EL (cell line): ENCODE results near the gene FLRT1.

Experiments used
- DNase-seq: peaks from one replicate; pipeline ENCODE4 v3.0.0-alpha.2; 2016

Gene FLRT1

DNA sequence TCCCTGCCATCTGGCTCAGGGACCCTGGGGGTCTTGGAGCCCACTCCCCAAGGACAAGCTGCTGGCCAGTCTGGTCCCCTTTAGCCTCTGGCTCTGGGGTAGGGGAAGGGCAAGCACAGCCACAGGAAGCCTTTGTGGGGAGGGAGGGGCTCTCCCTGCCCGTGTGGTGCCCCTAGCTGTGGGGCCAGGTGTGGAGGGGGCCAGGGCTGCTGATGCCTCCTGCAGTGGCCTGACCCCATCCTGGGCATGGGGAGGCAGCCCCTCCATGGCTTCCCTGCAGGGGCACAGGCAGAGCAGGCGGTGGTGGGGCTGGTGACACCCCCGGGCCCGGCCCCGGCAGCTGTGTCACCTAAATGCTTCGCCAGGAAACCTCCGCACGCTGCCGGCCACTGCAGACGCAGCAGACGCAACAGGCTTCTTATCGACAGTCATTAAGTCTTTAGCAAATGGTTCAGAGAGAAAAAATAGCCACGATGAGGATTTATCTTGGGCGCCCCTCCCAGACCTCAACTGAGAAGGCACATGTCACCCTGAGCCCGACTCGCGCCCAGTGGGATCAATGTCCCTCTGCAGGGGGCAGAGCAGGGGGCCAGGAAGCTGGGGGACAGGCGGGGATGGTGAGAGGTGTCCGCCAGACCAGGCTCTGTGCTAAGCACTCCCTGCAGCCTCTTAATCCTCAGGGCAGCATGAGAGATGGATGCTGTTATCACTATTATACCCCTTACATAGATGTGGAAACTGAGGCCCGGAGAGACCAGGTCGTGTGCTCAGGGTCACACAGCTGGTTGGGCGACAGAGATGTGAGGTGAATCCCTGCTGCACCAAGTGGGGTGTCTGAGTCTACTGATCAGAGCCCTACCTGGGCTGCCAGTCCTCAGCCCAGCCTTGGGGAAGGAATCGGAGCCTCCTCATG, 33.9 kb downstream of the FLRT1 start:
- DNase-seq = no peak

DNA sequence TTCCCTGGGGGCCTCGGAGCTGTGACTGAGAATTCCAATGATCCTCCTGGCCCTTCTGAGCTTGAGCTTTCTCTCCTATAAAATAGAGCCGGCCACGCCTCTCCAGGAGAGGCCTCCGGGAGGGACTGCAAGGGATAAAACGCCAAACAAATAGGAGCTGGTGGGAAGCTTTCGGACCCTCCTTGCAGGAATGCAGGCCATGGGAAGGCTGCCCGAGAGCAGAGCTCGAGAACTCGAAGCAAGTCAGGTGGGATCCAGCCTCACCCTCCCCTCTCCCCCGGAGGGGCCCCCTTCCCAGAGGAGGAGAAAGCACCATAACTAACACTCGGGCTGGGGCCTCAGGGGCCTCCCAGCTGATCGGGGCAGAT, 34.6 kb downstream of the FLRT1 start:
- no peak for DNase-seq

DNA sequence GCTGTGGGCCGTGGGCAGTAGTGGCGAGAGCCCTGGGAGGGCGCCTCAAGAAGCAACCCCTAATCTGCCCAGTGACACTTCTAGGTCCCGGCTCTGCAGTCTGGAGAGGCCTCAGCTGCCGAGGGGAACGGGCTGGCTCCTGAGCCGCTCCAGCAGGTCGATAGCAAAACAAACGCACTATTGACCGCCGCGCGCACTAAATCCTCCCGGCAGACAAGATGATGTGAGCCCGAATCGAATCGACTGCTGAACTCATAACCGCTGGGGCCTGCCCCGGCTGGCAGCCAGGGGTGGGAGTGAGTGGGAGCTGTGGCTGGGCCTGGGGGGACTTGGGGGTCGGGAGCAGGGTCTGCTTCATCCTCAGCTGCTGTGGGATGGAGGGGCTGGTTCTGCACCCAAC, 36.1 kb downstream of the FLRT1 start:
- no peak for DNase-seq

DNA sequence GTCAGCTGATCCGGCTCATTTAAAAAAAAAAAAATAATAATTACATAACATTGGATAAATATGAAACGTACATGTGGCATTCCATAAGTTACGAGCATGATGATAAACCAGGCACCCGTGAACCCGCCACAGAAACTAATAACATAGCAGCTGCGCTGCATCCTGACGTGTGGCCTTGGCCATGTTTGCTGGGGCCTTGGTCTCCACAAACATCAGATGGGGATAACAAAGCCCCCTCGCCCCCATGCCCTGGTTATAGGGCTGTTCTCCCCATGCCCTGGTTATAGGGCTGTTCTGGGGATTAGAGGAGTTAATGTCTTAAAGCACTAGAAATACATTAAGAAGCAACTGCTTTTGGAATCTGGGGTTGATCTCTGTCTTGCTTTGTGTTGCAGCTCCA, 36.7 kb downstream of the FLRT1 start:
- no peak for DNase-seq

DNA sequence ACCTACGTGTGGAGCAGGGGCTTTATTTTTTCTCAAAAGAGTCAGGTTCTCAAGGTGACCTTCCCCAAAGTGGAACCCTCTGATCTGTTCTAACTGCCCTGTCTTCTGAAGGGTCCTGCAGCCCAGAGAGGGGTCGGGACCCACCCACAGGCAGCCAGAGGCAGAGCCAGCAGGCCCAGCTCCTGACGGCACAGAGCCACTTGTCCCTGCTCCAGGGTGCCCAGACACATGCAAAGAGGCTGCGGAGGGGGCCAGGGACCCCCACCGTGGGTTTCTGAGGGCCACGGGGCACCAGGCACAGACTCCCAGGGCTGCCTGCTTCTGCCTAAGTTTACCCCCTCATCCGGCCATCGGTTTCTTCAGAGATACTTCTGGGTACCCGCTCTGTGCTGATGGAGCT, 37.1 kb downstream of the FLRT1 start:
- DNase-seq = no peak

DNA sequence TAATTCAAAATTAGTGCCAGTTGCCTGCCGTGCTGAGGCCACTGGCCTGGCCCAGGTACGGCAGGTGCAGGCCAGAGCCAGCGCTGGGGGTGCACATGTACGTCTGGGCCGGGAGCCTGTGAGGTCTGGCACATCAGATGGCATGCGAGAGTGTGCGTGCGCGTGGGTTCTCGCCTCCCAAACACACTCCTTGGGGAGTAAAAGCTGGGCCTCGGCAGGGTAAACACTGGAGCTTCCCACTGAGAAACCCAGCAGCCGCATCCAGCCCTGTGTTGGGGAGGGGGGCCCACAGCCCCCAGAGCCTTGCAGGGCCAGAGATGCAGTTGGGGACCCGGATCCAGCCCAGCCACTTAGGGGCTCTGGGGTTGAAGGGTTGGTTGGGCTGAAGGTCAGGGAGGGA, 37.8 kb downstream of the FLRT1 start:
- no peak for DNase-seq

DNA sequence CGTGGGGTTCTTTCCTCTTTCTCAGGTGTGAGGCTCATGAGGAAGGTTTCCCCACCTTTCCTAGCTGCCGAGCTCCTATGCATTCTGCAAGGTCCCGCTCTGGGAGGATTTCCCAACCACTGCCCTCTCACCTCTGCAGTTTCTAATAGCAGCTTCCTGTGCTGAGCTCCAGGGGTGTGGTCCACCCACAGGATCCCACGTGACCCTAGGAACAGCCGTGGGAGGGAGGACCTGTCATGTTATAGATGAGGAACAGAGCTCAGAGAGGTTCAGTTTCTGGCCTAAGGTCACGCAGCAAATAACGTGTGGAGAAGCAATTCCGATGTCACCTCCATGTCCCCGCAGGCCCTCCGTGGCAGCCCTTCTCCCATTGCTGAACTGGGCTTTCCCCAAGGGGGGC, 38.5 kb downstream of the FLRT1 start:
- no peak for DNase-seq

DNA sequence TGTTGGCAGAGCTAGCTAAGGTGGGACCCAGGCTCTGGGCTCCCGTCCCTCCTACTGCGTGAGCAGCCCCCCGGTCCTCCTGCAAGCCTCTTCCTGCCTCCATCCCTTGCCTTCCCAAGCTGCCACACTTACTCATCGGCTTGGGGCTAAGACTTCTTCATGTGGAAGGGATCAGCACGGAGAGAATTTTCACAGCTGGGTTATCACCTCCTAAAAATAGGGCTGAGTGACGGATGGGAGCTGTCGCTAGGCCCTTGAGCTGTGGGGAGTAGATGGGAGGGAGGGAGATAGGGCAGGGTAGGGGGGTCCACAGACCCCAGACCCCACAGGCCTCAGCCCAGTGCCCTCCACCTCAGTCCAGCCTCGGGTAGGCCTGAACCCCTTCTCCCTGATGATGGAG, 41.0 kb downstream of the FLRT1 start:
- DNase-seq = no peak

DNA sequence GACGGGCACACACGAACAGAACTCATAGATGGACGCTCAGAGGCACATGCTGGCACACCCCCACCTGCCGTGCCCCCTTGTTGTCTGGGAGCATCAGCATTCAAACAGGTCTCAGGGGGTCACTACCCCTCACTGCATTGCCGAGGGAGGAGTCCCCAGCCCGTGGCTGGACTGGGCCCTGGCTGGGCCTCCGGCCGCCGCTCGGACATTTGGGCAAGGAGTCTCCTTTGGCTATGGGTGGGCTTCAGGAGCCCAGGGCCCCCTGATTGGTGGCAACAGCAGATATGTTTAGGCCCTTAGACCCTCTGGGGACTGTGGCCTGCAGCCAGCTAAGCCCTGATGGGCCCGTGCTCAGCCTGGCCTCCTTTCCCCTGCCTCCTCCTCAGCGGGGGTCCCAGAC, 41.9 kb downstream of the FLRT1 start:
- no peak for DNase-seq

DNA sequence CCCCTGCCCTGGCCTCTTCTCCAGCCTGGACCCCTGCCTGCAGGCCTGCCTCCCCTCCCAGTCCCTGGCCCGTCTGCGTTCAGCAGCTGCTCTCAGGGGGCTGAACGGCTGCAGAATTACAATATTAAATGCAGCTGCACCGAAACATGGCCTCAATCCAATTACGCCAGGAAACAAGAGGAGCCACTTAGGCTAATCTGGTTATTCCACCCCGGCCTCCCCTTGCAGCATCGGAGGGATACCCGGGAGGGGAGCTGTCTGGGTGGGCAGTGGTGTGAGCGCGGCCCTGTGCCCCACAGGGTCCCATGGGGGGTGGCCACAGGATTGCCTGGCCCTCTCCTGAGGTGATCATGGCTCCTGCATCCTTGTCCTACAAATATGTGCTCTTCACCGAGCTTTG, 42.6 kb downstream of the FLRT1 start:
- no peak for DNase-seq

DNA sequence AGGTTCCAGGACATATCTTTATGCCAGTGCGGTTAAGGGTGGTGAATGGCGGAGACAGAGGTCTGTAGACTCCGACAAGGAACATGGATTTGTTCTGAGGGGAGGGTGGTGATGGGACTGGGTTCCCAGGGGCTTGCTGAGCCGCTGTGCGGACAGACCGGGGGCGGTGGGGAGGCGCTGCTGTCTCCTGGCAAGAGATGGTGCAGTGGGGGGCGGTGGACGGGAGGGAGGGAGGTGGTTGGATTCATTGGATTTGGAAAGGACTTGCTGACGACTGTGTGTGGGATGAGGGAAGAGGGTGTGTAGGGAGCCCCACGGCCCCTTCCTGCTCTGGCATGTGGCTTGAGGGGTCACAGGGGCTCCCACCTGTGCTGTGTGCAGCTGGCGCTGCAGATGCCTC, 43.2 kb downstream of the FLRT1 start:
- no peak for DNase-seq

DNA sequence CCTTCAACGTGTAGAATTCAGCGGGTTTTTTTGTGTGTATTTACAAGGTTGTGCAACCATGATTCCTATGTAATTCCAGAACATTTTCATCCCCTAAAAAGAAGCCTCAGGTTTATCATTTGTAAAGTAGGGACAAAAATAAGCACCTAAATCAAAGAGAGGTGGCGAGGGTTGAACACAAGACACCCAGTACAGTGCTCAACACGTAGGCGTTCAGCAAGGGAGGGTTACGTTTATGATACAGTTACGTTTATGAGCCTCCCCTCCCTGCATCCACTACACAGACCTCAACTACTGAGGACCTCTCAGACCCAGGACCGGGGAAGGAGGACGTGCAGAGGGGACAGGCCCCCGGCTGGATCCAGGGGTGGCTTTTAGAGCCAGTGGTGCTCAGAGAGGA, 44.7 kb downstream of the FLRT1 start:
- DNase-seq = no peak

DNA sequence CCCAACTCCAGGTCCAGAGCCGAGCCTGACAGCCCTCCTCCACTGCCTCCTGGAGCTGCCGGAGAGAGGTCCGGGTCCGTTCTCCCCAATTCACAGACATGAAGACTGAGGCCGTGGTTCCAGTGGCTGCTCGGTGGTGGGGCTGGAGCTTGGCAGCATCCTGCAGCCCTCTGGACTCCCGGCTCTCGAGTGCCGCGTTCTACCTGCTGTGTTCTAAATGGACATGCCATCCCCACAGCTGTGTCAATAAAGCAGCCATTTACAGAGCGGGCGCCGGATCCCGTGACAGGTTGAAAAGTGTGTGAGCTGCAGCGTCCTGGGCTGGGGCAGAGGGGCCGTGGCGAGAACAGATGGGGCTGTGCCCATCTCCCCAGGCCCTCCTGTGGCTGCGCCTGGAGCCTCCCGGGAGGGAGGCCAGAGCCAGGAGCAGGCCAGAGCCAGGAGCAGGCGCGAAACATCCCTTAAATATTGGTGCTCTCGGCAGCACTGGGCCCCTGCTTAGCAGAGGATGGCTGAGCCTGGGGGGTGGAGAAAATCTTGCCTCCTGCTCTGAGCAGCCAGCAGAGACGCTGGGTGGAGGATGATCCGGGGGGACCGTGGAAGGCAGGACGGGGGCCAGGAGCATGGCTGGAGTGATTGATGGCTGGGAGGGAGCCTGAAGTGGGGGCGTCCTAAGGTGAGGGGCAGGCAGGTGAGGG, 46.2 kb downstream of the FLRT1 start:
- no peak for DNase-seq

DNA sequence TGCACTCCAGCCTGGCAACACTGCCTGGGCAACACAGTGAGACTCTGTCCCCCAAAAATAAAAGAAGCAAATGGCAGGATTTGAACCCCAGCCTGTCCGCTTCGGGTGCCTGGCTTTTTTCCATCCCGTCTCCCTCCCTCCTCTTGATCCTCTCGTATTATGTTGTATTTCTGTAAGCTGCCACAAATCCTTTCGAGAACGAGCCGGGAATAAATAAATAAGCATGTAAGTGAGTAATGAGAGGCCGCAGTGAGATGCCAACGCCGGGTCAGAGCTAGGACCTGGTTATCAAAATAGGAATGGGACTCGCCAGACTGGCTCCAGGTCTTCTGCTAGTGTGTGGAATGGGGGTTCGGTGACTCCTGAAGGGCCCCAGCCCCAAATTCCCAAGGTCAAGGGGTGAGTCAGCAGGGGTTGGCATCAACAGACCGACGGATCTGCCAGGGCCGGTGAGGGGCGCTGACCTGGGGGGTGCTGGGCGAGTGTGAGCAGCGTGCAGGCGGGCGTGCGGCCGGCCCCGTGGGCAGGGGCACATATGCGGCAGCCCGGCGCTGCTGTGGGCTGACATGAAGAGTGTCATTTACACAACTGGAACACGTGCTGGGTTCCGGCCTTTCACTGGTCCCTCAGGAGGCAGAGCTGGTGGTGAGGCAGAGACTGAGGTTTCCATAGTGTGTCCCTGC, 47.8 kb downstream of the FLRT1 start:
- DNase-seq = no peak

DNA sequence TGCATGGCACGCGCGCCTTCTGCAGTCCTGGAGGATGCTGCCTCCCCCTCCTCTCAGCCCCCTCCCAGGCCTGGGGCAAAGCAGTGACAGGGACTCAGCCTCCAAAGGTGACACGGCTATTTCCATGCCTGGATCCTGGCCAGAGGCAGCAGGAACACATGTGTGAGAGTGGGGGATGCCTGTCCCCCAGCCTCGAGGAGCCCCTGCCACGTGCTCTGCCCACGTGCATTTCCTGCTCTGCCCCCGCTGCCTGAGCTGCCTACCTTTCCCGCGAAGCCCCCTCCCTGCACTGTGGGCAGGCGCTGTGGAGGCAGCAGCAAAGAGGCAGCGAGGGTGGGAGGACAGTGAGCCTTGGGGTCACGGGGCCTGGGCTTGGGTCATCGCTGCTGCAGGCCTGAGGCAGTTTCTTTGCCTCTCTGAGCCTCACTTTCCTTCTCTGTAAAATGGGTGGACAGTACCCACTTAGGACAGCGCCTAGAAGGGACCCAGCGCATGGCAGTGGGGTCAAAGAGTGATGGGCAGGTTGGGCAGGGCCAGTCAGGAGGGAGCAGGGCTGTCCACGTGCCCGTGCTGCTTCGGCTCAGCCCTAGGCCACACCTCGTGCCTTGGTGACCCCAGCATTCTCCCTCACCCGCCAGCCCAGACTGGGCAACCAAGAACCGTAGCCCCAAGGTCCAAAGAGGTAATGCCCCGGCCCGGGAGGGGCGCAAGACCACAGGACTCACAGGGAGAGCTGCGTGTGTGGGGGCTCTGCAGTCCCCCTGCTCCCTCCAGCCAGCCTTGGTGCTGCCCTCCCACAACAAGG, 48.6 kb downstream of the FLRT1 start:
- DNase-seq = no peak

DNA sequence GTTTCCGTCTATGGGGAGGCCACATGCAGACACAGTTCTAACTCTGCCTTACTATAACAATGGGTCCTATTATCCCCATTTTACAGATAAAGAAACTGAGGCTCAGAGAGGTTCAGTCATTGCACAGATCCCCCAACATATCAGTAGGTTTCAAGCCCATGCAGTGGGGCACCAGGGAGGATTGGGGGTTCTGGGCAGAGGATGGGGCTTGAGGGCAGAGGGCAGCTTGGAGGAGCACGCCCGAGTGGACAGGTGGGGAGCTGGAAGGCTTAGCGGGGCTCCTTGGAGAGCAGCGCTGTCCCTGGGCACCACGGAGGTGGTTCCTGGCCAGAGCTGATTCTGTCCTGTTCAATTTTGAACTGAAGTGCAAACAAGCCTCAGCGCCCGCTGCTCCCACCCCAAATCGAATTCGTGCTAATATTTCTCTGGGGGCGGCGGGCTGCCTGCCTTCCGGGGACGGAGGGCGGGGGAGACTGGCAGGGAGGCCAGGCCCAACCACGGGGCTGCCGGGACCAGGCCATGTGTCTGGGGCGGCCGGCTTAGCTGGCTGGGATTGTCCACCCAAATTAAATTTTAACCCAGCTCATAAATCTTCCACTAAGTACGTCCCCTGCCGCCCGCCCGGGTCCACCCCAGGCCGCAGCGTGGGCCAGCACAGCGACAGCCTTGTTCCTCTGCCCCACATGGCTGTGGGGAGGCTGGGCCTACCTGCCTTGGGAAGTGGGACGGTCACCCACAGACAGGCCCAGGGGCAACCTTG, 49.4 kb downstream of the FLRT1 start:
- DNase-seq = no peak
